ENCODE results near the gene SLC25A45. TPM values are rescaled to one million over a fixed set of nuclear protein-coding genes. Genes with fewer than 3 reads are reported as not detected.

The SLC25A45 gene
- polyA plus RNA-seq, 1 of the 3 experiments (the other 2 are of a cell fraction): 3.6 TPM

DNA sequence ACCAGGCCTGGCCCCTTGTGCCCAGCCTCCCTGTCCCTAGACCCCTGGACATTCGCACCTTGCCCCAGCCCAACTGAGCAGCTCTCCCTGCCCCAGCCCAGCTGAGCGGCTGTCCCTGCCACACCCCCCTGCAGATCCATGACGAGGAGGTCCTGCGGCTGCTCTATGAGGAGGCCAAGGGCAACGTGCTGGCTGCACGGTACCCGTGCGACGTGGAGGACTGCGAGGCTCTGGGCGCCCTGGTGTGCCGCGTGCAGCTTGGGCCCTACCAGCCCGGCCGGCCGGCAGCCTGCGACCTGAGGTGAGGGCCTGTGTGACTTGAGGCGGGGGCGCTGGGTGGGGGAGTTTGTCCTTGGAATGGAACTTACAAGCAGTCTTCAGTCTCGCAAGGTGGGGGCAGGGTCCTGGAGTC, 11.7 kb upstream of the SLC25A45 start:
- H3K9me3 ChIP-seq: no peaks in the 10 kb centered on the region
- DNase-seq: no peak
- no peak overlapping the region for H3K9ac ChIP-seq
- POLR2A ChIA-PET: no interaction called here
- H3K4me1 ChIP-seq (ENCODE audit: control insufficient read depth in 1 of 2, insufficient read depth in 2 of 2, low read depth in 1 of 2, low read length in 1 of 2): peaks cover 15 to 28% of the 10 kb centered on the region in 2 experiments; a peak in 2 of 4 replicates
- H3K4me3 ChIP-seq (ENCODE audit: low read depth in 2 of 2, low read length in 1 of 2): no peak overlapping the region
- H3K79me2 ChIP-seq (ENCODE audit: insufficient read depth): peaks cover 40% of the 10 kb centered on the region
- H3K27me3 ChIP-seq (ENCODE audit: insufficient read depth): no peaks in the 10 kb centered on the region
- H2AFZ ChIP-seq (ENCODE audit: low read depth): no peak overlapping the region
- H3F3A ChIP-seq (replicated peaks; ENCODE audit: insufficient read depth): no peaks in the 10 kb centered on the region
- H4K20me1 ChIP-seq (ENCODE audit: insufficient read depth): 0 out of 2 replicates have a peak, but pooled peaks cover 3% of the 10 kb centered on the region
- TF ChIP-seq RAD21 (IDR thresholded peaks at IDR 0.05; ENCODE audit: low read length): no peak
- TF ChIP-seq MEF2A (IDR thresholded peaks at IDR 0.05; ENCODE audit: borderline replicate concordance, low read depth): no peak
- TF ChIP-seq NFIC (IDR thresholded peaks at IDR 0.05; ENCODE audit: borderline replicate concordance): no peak
- no peak for TF ChIP-seq RXRA (IDR thresholded peaks at IDR 0.05; ENCODE audit: borderline replicate concordance, low read depth)
- no peak for TF ChIP-seq EP300 (IDR thresholded peaks at IDR 0.05; ENCODE audit: borderline replicate concordance in 1 of 2, low read depth in 1 of 2, low read length in 1 of 2)
- TF ChIP-seq, protein P1, sequence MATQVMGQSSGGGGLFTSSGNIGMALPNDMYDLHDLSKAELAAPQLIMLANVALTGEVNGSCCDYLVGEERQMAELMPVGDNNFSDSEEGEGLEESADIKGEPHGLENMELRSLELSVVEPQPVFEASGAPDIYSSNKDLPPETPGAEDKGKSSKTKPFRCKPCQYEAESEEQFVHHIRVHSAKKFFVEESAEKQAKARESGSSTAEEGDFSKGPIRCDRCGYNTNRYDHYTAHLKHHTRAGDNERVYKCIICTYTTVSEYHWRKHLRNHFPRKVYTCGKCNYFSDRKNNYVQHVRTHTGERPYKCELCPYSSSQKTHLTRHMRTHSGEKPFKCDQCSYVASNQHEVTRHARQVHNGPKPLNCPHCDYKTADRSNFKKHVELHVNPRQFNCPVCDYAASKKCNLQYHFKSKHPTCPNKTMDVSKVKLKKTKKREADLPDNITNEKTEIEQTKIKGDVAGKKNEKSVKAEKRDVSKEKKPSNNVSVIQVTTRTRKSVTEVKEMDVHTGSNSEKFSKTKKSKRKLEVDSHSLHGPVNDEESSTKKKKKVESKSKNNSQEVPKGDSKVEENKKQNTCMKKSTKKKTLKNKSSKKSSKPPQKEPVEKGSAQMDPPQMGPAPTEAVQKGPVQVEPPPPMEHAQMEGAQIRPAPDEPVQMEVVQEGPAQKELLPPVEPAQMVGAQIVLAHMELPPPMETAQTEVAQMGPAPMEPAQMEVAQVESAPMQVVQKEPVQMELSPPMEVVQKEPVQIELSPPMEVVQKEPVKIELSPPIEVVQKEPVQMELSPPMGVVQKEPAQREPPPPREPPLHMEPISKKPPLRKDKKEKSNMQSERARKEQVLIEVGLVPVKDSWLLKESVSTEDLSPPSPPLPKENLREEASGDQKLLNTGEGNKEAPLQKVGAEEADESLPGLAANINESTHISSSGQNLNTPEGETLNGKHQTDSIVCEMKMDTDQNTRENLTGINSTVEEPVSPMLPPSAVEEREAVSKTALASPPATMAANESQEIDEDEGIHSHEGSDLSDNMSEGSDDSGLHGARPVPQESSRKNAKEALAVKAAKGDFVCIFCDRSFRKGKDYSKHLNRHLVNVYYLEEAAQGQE (IDR thresholded peaks at IDR 0.05; ENCODE audit: low read depth, low read length): no peak
- no peak for TF ChIP-seq CHD2 (IDR thresholded peaks at IDR 0.05; ENCODE audit: low read length, partially characterized antibody)
- no peak for TF ChIP-seq RFX5 (IDR thresholded peaks at IDR 0.05; ENCODE audit: low read length)
- TF ChIP-seq NRF1 (IDR thresholded peaks at IDR 0.05; ENCODE audit: low read depth, low read length): no peak
- TF ChIP-seq MXI1 (IDR thresholded peaks at IDR 0.05; ENCODE audit: low read depth, low read length): no peak
- TF ChIP-seq, protein P2, sequence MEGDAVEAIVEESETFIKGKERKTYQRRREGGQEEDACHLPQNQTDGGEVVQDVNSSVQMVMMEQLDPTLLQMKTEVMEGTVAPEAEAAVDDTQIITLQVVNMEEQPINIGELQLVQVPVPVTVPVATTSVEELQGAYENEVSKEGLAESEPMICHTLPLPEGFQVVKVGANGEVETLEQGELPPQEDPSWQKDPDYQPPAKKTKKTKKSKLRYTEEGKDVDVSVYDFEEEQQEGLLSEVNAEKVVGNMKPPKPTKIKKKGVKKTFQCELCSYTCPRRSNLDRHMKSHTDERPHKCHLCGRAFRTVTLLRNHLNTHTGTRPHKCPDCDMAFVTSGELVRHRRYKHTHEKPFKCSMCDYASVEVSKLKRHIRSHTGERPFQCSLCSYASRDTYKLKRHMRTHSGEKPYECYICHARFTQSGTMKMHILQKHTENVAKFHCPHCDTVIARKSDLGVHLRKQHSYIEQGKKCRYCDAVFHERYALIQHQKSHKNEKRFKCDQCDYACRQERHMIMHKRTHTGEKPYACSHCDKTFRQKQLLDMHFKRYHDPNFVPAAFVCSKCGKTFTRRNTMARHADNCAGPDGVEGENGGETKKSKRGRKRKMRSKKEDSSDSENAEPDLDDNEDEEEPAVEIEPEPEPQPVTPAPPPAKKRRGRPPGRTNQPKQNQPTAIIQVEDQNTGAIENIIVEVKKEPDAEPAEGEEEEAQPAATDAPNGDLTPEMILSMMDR (IDR thresholded peaks at IDR 0.05): no peak
- TF ChIP-seq RCOR1 (IDR thresholded peaks at IDR 0.05; ENCODE audit: low read length): no peak
- TF ChIP-seq, protein P3, sequence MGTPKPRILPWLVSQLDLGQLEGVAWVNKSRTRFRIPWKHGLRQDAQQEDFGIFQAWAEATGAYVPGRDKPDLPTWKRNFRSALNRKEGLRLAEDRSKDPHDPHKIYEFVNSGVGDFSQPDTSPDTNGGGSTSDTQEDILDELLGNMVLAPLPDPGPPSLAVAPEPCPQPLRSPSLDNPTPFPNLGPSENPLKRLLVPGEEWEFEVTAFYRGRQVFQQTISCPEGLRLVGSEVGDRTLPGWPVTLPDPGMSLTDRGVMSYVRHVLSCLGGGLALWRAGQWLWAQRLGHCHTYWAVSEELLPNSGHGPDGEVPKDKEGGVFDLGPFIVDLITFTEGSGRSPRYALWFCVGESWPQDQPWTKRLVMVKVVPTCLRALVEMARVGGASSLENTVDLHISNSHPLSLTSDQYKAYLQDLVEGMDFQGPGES (IDR thresholded peaks at IDR 0.05; ENCODE audit: low read depth, low read length): no peak
- no peak for TF ChIP-seq FOSL2 (IDR thresholded peaks at IDR 0.05; ENCODE audit: borderline replicate concordance, low read depth)
- TF ChIP-seq POLR2AphosphoS5 (IDR thresholded peaks at IDR 0.05; ENCODE audit: low read depth, low read length): no peak
- peaks cover 0 to 24% of the 10 kb centered on the region in 2 experiments for H3K36me3 ChIP-seq (replicated peaks in 1 of 2; ENCODE audit: control insufficient read depth in 1 of 2, insufficient read depth in 2 of 2, low read length in 1 of 2)
- CTCF ChIA-PET: interaction anchor here (2.3 kb wide), 1 partner anchor 22 kb away, joined by 15 read pairs; no protein-coding TSS in a partner anchor
- no peaks in the 10 kb centered on the region for H3K9me2 ChIP-seq
- H3K4me2 ChIP-seq: no peak overlapping the region
- 100% methylated on average over 17 of the region's 20 CpGs for WGBS (ENCODE audit: low lambda C conversion rate)
- H3K27ac ChIP-seq (ENCODE audit: low read depth in 2 of 2, low read length in 1 of 2): no peak overlapping the region

Data from SK-N-SH (cell line).